A549 (cell line): ENCODE data around the gene CAPN13.

Experiments used
- BHLHE40 ChIP-seq: IDR thresholded peaks from 2 replicates; pipeline ENCODE4 v1.6.1; 2012; ENCODE audit warnings: low read depth, low read length, inconsistent platforms
- CTCF ChIP-seq: fragments of >200 bp; sonication (Bioruptor Twin); formaldehyde crosslinking; IDR thresholded peaks from 3 replicates; pipeline ENCODE4 v1.5.1; 2016
- EP300 ChIP-seq, 2 experiments: fragments of >200 bp; sonication (Bioruptor Twin); formaldehyde crosslinking; IDR thresholded peaks; 2 replicates in 1 of 2; 3 replicates in 1 of 2; pipeline ENCODE4 v1.6.1; 2016 to 2017
- HDAC2 ChIP-seq: fragments of 200-600 bp; sonication (generic); IDR thresholded peaks from 2 replicates; pipeline ENCODE4 v1.6.1; 2016
- MAX ChIP-seq: IDR thresholded peaks from 2 replicates; pipeline ENCODE4 v1.6.1; 2012
- POLR2A ChIP-seq: IDR thresholded peaks from 2 replicates; pipeline ENCODE4 v1.6.1; 2012; ENCODE audit warnings: mild to moderate bottlenecking, low read length
- RFX5 ChIP-seq: fragments of 450-650 bp; IDR thresholded peaks from 2 replicates; pipeline ENCODE4 v1.7.1; 2014; ENCODE audit warnings: antibody characterized with exemption, mild to moderate bottlenecking, moderate library complexity

- TF ChIP-seq MAX, result no peak
- no peak for TF ChIP-seq HDAC2
- TF ChIP-seq POLR2A, result no peak
- TF ChIP-seq RFX5, result no peak
- TF ChIP-seq BHLHE40, result no peak
- no peak for TF ChIP-seq CTCF
- TF ChIP-seq EP300 (IDR thresholded peaks at IDR 0.05), result no peak
These were observed 68.9 kb downstream of the CAPN13 start for GRCh38 chr2:30738141-30738911.
